K562 (cell line): ENCODE results near the gene CKMT1A. TPM values are rescaled to one million over a fixed set of nuclear protein-coding genes. Genes with fewer than 3 reads are reported as not detected.
"Not testable (repeated sequence)": the region's sequence is repeated elsewhere in the genome, so short reads cannot be mapped to it uniquely, and the experiment has no call there.

Source experiments
- ATF1 ChIP-seq, 2 experiments: fragments of 450-650 bp in 1 of 2; IDR thresholded peaks; 2 replicates each; pipeline ENCODE4 v1.6.1; 2016; ENCODE audit warnings: missing compliant biosample characterization in 1 of 2, missing genetic modification characterization in 1 of 2
- ATF3 ChIP-seq, 2 experiments: fragments of 450-650 bp in 1 of 2; sonication (generic) in 1 of 2; formaldehyde crosslinking in 1 of 2; IDR thresholded peaks in 1 of 2; conservative IDR thresholded peaks in 1 of 2; 2 replicates each; pipeline versions ENCODE4 v1.6.1 to v1.8.1; 2016 to 2023; ENCODE audit warnings: mild to moderate bottlenecking in 2 of 2, moderate library complexity in 2 of 2, inconsistent platforms in 1 of 2, missing genetic modification reagents in 1 of 2
- CBX1 ChIP-seq: sonication (generic); IDR thresholded peaks from 2 replicates; pipeline ENCODE4 v1.6.1; 2016; ENCODE audit warnings: antibody characterized with exemption, low read depth, mild to moderate bottlenecking
- E2F6 ChIP-seq, 2 experiments: IDR thresholded peaks; 2 replicates each; pipeline ENCODE4 v1.6.1; 2011; ENCODE audit warnings: borderline replicate concordance in 1 of 2, control low read depth in 1 of 2, low read depth in 1 of 2, low read length in 1 of 2, mild to moderate bottlenecking in 1 of 2, mixed read lengths in 1 of 2, moderate library complexity in 1 of 2; ENCODE audit not compliant: insufficient read depth in 1 of 2, insufficient read length in 1 of 2, poor library complexity in 1 of 2, severe bottlenecking in 1 of 2; ENCODE audit errors: extremely low read depth in 1 of 2
- FOXM1 ChIP-seq, 2 experiments: fragments of 450-650 bp in 1 of 2; sonication (generic) in 1 of 2; formaldehyde crosslinking in 1 of 2; IDR thresholded peaks; 2 replicates each; pipeline versions ENCODE4 v1.6.1 to v1.9.0; 2017 to 2022; ENCODE audit warnings: low read depth in 2 of 2, mild to moderate bottlenecking in 2 of 2, missing genetic modification reagents in 1 of 2, moderate library complexity in 1 of 2
- JUND ChIP-seq, 2 experiments: IDR thresholded peaks; 2 replicates in 1 of 2; 3 replicates in 1 of 2; pipeline ENCODE4 v1.6.1; 2011; ENCODE audit warnings: borderline replicate concordance in 2 of 2, low read depth in 2 of 2, low read length in 2 of 2, improper control_type of control experiment in 1 of 2, missing biosample characterization in 1 of 2, missing genetic modification characterization in 1 of 2, missing genetic modification reagents in 1 of 2
- MBD2 ChIP-seq: sonication (generic); IDR thresholded peaks from 2 replicates; pipeline ENCODE4 v1.6.1; 2016; ENCODE audit warnings: low read depth, borderline replicate concordance
- MNT ChIP-seq, 2 experiments: fragments of 450-650 bp; conservative IDR thresholded peaks; 2 replicates each; pipeline ENCODE4 v1.6.1; 2017; ENCODE audit warnings: mild to moderate bottlenecking in 2 of 2, moderate library complexity in 2 of 2
- MXI1 ChIP-seq: IDR thresholded peaks from 2 replicates; pipeline ENCODE4 v1.6.1; 2011; ENCODE audit warnings: low read depth, mild to moderate bottlenecking, improper control_type of control experiment, low read length
- MYC ChIP-seq, 2 experiments: fragments of 250-450 bp in 1 of 2; sonication (Bioruptor Pico) in 1 of 2; IDR thresholded peaks; 2 replicates each; pipeline versions ENCODE4 v1.5.1 to v1.6.1; 2012 to 2021; ENCODE audit warnings: low read depth in 2 of 2, borderline replicate concordance in 1 of 2, improper control_type of control experiment in 1 of 2, low read length in 1 of 2, mild to moderate bottlenecking in 1 of 2, moderate library complexity in 1 of 2
- NR4A1 ChIP-seq, 2 experiments: fragments of 250-450 bp in 1 of 2; fragments of 450-650 bp in 1 of 2; sonication (Bioruptor Pico) in 1 of 2; IDR thresholded peaks; 2 replicates each; pipeline versions ENCODE4 v1.4.0 to v1.6.1; 2016 to 2020; ENCODE audit warnings: mild to moderate bottlenecking in 2 of 2, missing compliant biosample characterization in 1 of 2, missing genetic modification characterization in 1 of 2, moderate library complexity in 1 of 2
- RBFOX2 ChIP-seq: fragments of 200-400 bp; formaldehyde crosslinking; IDR thresholded peaks from 2 replicates; pipeline ENCODE4 v1.6.1; 2017; ENCODE audit warnings: low read depth, mild to moderate bottlenecking, low read length, moderate library complexity
- RBM14 ChIP-seq: fragments of 200-400 bp; formaldehyde crosslinking; IDR thresholded peaks from 2 replicates; pipeline ENCODE4 v1.6.1; 2018; ENCODE audit warnings: low read depth, mild to moderate bottlenecking, low read length, moderate library complexity, borderline replicate concordance; ENCODE audit not compliant: insufficient read depth
- ZNF282 ChIP-seq: sonication (generic); formaldehyde crosslinking; IDR thresholded peaks from 2 replicates; pipeline ENCODE4 v1.8.1; 2023; ENCODE audit warnings: missing genetic modification reagents
- ZNF740 ChIP-seq, 3 experiments: fragments of 200-800 bp in 1 of 3; sonication (Bioruptor generic) in 1 of 3; sonication (generic) in 1 of 3; formaldehyde crosslinking in 1 of 3; IDR thresholded peaks; 2 replicates each; pipeline versions ENCODE4 v1.6.1 to v1.8.0; 2016 to 2022; ENCODE audit warnings: mild to moderate bottlenecking in 2 of 3, missing compliant biosample characterization in 2 of 3, missing genetic modification characterization in 2 of 3, missing genetic modification reagents in 1 of 3
- polyA plus RNA-seq, 8 experiments: library from polyadenylated mRNA; depleted of rRNA in 4 of 8; stranded (reverse) in 5 of 8; unstranded in 3 of 8; fragments of >200 nt; fragmentation: Nextera tagmentation in 2 of 8; fragmentation: Illumina TruSeq in 1 of 8; extraction: Ambion mirVana in 2 of 8; extraction: Trizol in 1 of 8; gene quantifications; 2 replicates each; pipeline versions ENCODE4 v1.2.1 to v1.2.3, GENCODE V29; 2011 to 2014; ENCODE audit warnings: inconsistent platforms in 1 of 8, missing spikeins in 1 of 8
- total RNA-seq, 7 experiments: library from RNA; depleted of rRNA in 6 of 7; stranded (reverse); fragments of >200 nt in 6 of 7; fragmentation: Illumina TruSeq in 2 of 7; extraction: Trizol in 2 of 7; gene quantifications; 2 replicates each; pipeline versions ENCODE4 v1.2.1 to v1.2.3, GENCODE V29; 2011 to 2021; ENCODE audit warnings: low replicate concordance in 1 of 7

CKMT1A gene
- total and polyA plus RNA-seq, 9 of the 15 experiments (the other 6 are each of a cell fraction or from before 2014, with no cell fraction given): 3.6 to 13.5 (median 7.7) TPM

- TF ChIP-seq RBM14: 0 out of 2 replicates have a peak, but pooled peaks have one; percentile 87
- 0 out of 2 replicates have a peak, but pooled peaks have one; percentile 30 for TF ChIP-seq JUND (IDR thresholded peaks at IDR 0.05; ENCODE audit: borderline replicate concordance, low read depth, low read length)
- not testable (repeated sequence) for TF ChIP-seq JUND (tag; IDR thresholded peaks at IDR 0.05; ENCODE audit: borderline replicate concordance, low read depth, low read length); ZNF740 (tag; IDR thresholded peaks at IDR 0.05); FOXM1 (IDR thresholded peaks at IDR 0.05; ENCODE audit: low read depth); ATF3 (IDR thresholded peaks at IDR 0.05); NR4A1 (tag; IDR thresholded peaks at IDR 0.05)
- peak; percentile 33 to 72 for TF ChIP-seq MNT (conservative IDR thresholded peaks at IDR 0.05)
- peak; percentile 71; the same call in 1 of the 2 replicates for TF ChIP-seq CBX1
- peak; percentile 75; the same call in 1 of the 2 replicates for TF ChIP-seq ZNF282 (CRISPR knock-in tag)
- 0 out of 2 replicates have a peak, but pooled peaks have one; percentile 56 for TF ChIP-seq ZNF740 (CRISPR knock-in tag; IDR thresholded peaks at IDR 0.05)
- TF ChIP-seq MYC (IDR thresholded peaks at IDR 0.05; ENCODE audit: low read depth, low read length): peak; percentile 85
- TF ChIP-seq MYC (CRISPR knock-in tag; IDR thresholded peaks at IDR 0.05; ENCODE audit: borderline replicate concordance, low read depth): 0 out of 2 replicates have a peak, but pooled peaks have one; percentile 46
- TF ChIP-seq FOXM1 (CRISPR knock-in tag; IDR thresholded peaks at IDR 0.05; ENCODE audit: low read depth): peak; percentile 86; the same call in 1 of the 2 replicates
- TF ChIP-seq E2F6 (IDR thresholded peaks at IDR 0.05; ENCODE audit: borderline replicate concordance in 1 of 2, extremely low read depth in 1 of 2, insufficient read depth in 1 of 2, insufficient read length in 1 of 2, low read depth in 1 of 2, low read length in 1 of 2, poor library complexity in 1 of 2, severe bottlenecking in 1 of 2): peak; percentile 47 to 91
- TF ChIP-seq MXI1: 0 out of 2 replicates have a peak, but pooled peaks have one; percentile 10
- TF ChIP-seq MBD2: peak; percentile 58; the same call in 1 of the 2 replicates
- peak; percentile 70; the same call in 1 of the 2 replicates for TF ChIP-seq ATF3 (CRISPR knock-in tag; conservative IDR thresholded peaks at IDR 0.05)
- TF ChIP-seq NR4A1 (CRISPR knock-in tag; IDR thresholded peaks at IDR 0.05): peak; percentile 67; the same call in 1 of the 2 replicates
- peak; percentile 97 for TF ChIP-seq RBFOX2
- TF ChIP-seq ATF1 (CRISPR knock-in tag; IDR thresholded peaks at IDR 0.05): peak; percentile 47; the same call in 1 of the 2 replicates
- peak; percentile 83 for TF ChIP-seq ATF1 (tag; IDR thresholded peaks at IDR 0.05)
These were observed 52.7 kb downstream of the CKMT1A start, which contains the start of gene PDIA3 (continued) for GRCh38 chr15:43746245-43746902.
